HFF-Myc (cell line): ENCODE measurements around the gene CHAF1B.

ENCODE experiments used
- DNase-seq: peaks from one replicate; pipeline ENCODE4 v3.0.0-alpha.2; 2011; ENCODE audit warnings: low read depth; ENCODE audit errors: extremely low read depth
- H3K4me3 ChIP-seq: replicated peaks from 2 replicates; pipeline ENCODE4 v1.5.1; 2011; ENCODE audit warnings: low read depth, mild to moderate bottlenecking, control low read depth, low read length
- CTCF ChIP-seq: IDR thresholded peaks from 2 replicates; pipeline ENCODE4 v1.5.1; 2012; ENCODE audit warnings: mild to moderate bottlenecking, low read depth, low read length, control low read depth; ENCODE audit errors: missing control alignments

CHAF1B gene

DNA sequence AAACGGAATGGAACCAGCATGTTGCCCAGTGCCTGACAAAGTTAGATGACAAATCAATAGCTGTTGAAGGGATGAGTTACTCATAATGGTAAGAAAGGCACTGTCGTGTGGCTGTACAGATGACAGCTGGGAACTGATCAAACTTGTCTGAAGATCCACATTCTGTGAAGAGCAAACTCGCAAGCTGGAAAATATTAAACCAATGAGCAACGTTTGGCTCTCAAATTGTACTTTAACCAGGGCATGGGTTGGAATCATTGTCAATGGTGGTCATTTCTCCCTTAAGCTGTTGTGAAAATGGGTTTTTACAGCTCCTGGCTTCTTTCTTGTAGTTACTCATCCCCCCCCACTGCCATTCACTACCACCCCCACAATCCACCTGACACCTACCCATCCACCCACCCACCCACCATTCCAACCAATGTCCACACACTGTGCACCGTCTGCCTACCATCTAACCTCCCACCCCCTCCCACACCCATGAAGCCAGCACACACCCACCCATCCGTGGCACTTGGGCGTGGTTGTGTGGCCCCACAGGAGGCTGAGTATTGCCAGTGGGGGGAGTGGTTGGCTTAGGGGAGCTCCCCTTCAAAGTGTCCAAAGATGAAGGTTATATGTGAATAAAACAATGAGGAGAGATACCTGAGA lies 48.0 kb downstream of the CHAF1B start:
- no peak for TF ChIP-seq CTCF
- no peak for DNase-seq
- H3K4me3 ChIP-seq, result no peak overlapping the region

GRCh38 chr21:36434144-36434543 lies 49.0 kb downstream of the CHAF1B start:
- H3K4me3 ChIP-seq, result no peak overlapping the region
- DNase-seq, result no peak
- TF ChIP-seq CTCF, result no peak

- no peak overlapping the region for H3K4me3 ChIP-seq
- DNase-seq, result no peak
- TF ChIP-seq CTCF, result no peak
These were observed 51.9 kb downstream of the CHAF1B start for GRCh38 chr21:36436829-36437744.

GRCh38 chr21:36437745-36438128 lies 52.5 kb downstream of the CHAF1B start:
- no peak for DNase-seq
- TF ChIP-seq CTCF, result no peak
- H3K4me3 ChIP-seq, result no peak overlapping the region

DNA sequence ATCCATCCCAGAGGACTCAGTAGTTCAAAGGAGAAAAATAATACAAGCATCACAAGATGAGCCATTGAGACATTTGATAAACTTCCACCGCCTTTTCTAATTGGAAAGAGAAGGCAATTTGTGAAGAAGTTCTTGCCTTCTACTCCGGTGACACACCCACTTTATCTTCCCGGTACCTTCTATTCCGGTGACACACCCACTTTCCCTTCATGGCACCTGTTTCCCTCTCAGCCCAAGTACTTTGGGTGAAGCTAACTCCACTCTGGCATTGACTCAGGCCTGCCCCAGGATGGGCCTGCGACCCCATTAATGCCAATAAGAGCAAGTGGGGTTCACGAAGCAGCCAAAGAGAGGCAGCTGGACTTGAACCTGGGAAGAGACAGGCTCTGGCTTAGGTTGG lies 56.5 kb downstream of the CHAF1B start:
- no peak for DNase-seq
- no peak for TF ChIP-seq CTCF
- H3K4me3 ChIP-seq, result no peak overlapping the region

DNA sequence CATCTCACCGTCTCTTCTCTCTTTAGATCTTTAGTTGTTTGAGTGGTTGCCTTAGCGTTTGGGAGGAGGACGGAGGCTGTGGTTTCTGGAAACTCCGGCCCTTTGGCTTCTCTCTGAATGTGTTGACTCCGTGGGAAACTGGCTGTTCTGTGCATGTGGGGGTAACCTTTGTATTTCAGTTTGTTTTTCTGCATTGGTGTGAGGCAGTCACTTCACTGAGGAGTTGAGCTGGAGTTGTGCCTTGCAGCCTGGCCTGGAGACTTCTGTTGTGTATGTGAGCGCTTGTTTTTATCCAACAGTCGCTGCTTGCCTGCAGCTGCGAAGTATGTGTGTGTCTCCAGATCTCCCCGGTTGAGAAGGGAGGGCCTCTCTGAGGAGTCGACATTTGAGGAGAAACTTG lies 61.1 kb downstream of the CHAF1B start:
- TF ChIP-seq CTCF, result no peak

More for the DNA sequence above, 61.1 kb downstream of the CHAF1B start:
- no peak overlapping the region for H3K4me3 ChIP-seq
- DNase-seq, result no peak
